ENCODE results near the gene TEX52. TPM values are rescaled to one million over a fixed set of nuclear protein-coding genes. Genes with fewer than 3 reads are reported as not detected.
A peak's percentile ranks its signal among the peaks of the same experiment; 100 is the strongest.
"Not testable (repeated sequence)": the region's sequence is repeated elsewhere in the genome, so short reads cannot be mapped to it uniquely, and the experiment has no call there.

The TEX52 gene
- total and polyA plus RNA-seq, 2 of the 13 experiments (the other 11 are each of a cell fraction or from before 2014, with no cell fraction given), result 0.05 TPM; not detected in 1

DNA sequence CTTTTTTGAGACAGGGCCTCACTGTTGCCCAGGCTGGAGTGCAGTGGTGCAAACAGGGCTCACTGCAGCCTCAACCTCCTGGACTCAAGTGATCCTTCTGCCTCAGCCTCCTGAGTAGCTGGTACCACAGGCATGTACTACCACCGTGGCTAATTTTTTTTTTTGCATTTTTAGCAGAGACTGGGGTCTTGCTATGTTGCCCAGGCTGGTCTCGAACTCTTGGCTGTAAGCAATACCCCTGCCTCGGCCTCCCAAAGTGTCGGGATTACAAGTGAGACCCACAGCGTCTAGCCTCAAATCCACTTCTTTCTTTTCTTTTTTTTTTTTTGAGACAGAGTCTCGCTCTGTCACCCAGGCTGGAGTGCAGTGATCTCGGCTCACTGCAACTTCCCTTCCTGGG is 6.6 kb upstream of the TEX52 start:
- H3K27me3 ChIP-seq (ENCODE audit: control insufficient read depth in 1 of 2, insufficient read depth in 2 of 2, low read length in 2 of 2); H4K20me1 ChIP-seq (ENCODE audit: insufficient read depth, low read length); BruUV-seq (replicated peaks); H3K79me2 ChIP-seq (ENCODE audit: insufficient read depth, low read length); ATAC-seq; H3K4me2 ChIP-seq (ENCODE audit: low read depth, low read length); H3K9me3 ChIP-seq (ENCODE audit: low read length); DNase-seq (ENCODE audit: low spot score); H3K4me3 ChIP-seq (replicated peaks in 1 of 3; ENCODE audit: insufficient read depth in 1 of 3, low read depth in 2 of 3, low read length in 3 of 3); in situ Hi-C loops (cut with HindIII; ENCODE audit: extremely low pct_ligation_motif_present, low pct_unique_long_range_greater_than_20kb); FAIRE-seq; H3K4me1 ChIP-seq (ENCODE audit: insufficient read depth, low read length); H2AFZ ChIP-seq (ENCODE audit: low read length); H3K27ac ChIP-seq (ENCODE audit: extremely low read length, insufficient read depth, low read length); intact Hi-C loops (cut with micrococcal nuclease; ENCODE audit: unreplicated experiment); CTCF ChIA-PET (ENCODE audit: low intra/inter-chr PET ratio, low total read pairs); H3K9ac ChIP-seq (ENCODE audit: insufficient read depth, low read depth, low read length); POLR2A ChIA-PET: not testable (repeated sequence)
- H3K36me3 ChIP-seq (replicated peaks in 1 of 2; ENCODE audit: control insufficient read depth in 1 of 2, insufficient read depth in 2 of 2, low read length in 2 of 2), result peaks cover 27 to 77% of the 10 kb centered on the region in 2 experiments
- 97% methylated on average over 7 of the region's 7 CpGs for WGBS (ENCODE audit: low lambda C conversion rate)
- 0 out of 2 replicates have a peak, but pooled peaks have one; percentile 40 for TF ChIP-seq ZNF121 (CRISPR knock-in tag; IDR thresholded peaks at IDR 0.05)

DNA sequence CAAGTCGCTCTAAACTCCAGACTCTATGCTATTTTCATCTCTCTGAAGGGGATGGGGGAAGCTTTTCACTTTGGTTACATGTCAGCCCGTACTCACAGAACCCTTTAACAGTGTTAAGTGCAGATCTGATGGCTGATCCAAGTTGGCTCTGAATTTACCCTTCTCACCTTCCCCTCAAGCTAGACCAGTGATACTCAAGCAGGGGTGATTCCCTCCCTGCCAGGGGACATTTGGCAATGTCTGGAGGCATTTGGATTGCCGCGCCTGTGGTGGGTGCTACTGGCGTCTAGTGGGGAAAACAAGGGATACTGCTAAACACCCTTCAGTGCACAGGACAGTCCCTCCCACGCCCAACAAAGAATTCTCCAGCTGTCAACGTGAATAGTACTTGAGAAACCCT is 6.0 kb upstream of the TEX52 start:
- CTCF ChIA-PET (ENCODE audit: low intra/inter-chr PET ratio, low total read pairs), result no interaction called here
- Histone ChIP-seq H3K4me2 (ENCODE audit: low read depth, low read length) (no peak overlapping the region), H3K9ac (ENCODE audit: insufficient read depth, low read depth, low read length) (no peak overlapping the region), H3K4me1 (ENCODE audit: insufficient read depth, low read length) (no peaks in the 10 kb centered on the region), H3K27ac (ENCODE audit: extremely low read length, insufficient read depth, low read length) (no peak overlapping the region), H3K9me3 (ENCODE audit: low read length) (no peaks in the 10 kb centered on the region), H3K36me3 (replicated peaks in 1 of 2; ENCODE audit: control insufficient read depth in 1 of 2, insufficient read depth in 2 of 2, low read length in 2 of 2) (peaks cover 25 to 77% of the 10 kb centered on the region in 2 experiments), H2AFZ (ENCODE audit: low read length) (no peak overlapping the region), H3K79me2 (ENCODE audit: insufficient read depth, low read length) (no peaks in the 10 kb centered on the region), H4K20me1 (ENCODE audit: insufficient read depth, low read length) (no peaks in the 10 kb centered on the region), H3K4me3 (replicated peaks in 1 of 3; ENCODE audit: insufficient read depth in 1 of 3, low read depth in 2 of 3, low read length in 3 of 3) (no peak overlapping the region), H3K27me3 (ENCODE audit: control insufficient read depth in 1 of 2, insufficient read depth in 2 of 2, low read length in 2 of 2) (no peaks in the 10 kb centered on the region)
- no TSS peak for BruUV-seq (replicated peaks)
- ATAC-seq, result no peak
- in situ Hi-C loops (cut with HindIII; ENCODE audit: extremely low pct_ligation_motif_present, low pct_unique_long_range_greater_than_20kb), result no loop called here
- no peak for TF ChIP-seq ZNF343 (CRISPR knock-in tag; IDR thresholded peaks at IDR 0.05)
- TF ChIP-seq SOX6 (IDR thresholded peaks at IDR 0.05), result no peak
- no peak for TF ChIP-seq SOX6 (CRISPR knock-in tag; IDR thresholded peaks at IDR 0.05)
- TF ChIP-seq ZNF574 (CRISPR knock-in tag; IDR thresholded peaks at IDR 0.05), result no peak
- no peak for TF ChIP-seq ZSCAN12 (CRISPR knock-in tag; IDR thresholded peaks at IDR 0.05)
- TF ChIP-seq KLF12 (CRISPR knock-in tag; IDR thresholded peaks at IDR 0.05; ENCODE audit: borderline replicate concordance), result no peak
- no peak for TF ChIP-seq RARA (CRISPR knock-in tag; IDR thresholded peaks at IDR 0.05)
- no peak for TF ChIP-seq ZNF891 (CRISPR knock-in tag; IDR thresholded peaks at IDR 0.05)
- TF ChIP-seq ZNF468 (CRISPR knock-in tag; IDR thresholded peaks at IDR 0.05), result no peak
- no peak for TF ChIP-seq GZF1 (CRISPR knock-in tag; IDR thresholded peaks at IDR 0.05)
- POLR2A ChIA-PET, result no interaction called here
- FAIRE-seq, result no peak
- intact Hi-C loops (cut with micrococcal nuclease; ENCODE audit: unreplicated experiment), result no loop called here
- no peak for DNase-seq (ENCODE audit: low spot score)
- WGBS (ENCODE audit: low lambda C conversion rate), result 95% methylated on average over 5 of the region's 7 CpGs

All from HepG2 (cell line).